Measurements from ENCODE around the gene GNG11.

GNG11 gene

DNA sequence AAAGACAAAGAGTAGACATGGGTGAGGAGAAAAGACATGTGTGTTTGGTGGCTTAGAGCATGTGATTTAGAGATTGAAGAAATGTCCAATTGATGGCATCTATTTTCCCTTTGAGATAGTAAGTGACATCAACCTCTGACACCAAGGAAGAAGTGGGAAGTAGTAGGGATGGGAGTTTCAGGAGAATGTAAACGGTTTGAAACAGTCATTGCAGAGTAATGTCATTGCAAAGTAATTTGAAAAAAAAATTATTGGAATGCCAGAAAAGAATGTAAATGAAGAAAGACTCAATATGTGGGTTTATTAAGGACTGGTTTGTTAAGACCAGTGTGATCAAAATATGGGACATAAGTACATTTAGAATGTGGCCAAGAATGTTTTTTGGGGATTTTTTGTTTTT is 26.6 kb downstream of the GNG11 start:
- no peak for DNase-seq (ENCODE audit: low read depth)

DNA sequence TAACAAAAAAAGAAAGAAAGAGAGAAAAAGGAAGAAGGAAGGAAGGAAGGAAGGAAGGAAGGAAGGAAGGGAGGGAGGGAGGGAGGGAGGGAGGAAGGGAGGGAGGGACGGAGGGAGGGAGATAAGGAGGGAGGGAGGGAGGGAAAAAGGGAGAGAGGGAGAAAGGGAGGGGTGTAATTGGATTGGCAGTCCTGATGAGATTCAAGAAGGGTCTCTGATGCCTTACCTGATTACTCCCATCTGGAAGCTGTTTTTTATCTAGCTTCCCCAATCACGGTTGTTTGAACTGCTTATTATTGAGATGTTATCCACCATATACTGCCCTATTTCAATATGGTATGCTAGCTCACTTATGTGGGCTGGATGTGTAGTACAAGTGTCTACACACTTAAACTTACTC is 27.3 kb downstream of the GNG11 start:
- no peak for DNase-seq (ENCODE audit: low read depth)

DNA sequence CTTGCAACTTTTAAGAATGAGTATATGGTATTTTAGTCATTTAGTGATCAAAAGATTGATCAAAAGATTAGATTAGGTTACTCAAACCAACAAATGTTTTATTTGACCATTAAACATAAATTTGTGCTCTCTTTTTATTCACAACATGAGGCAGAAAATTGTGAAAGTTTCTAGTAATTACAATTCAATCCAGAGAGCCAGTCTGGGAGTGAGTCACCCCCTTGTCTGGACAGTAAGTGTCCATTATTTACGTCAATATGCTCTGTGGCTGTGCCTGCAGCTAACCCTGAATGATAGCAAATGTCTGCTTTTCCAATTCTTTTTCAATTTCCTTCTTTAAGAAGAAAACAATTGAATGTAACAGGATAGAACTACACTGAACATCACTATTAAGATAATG is 27.9 kb downstream of the GNG11 start:
- no peak for DNase-seq (ENCODE audit: low read depth)

DNA sequence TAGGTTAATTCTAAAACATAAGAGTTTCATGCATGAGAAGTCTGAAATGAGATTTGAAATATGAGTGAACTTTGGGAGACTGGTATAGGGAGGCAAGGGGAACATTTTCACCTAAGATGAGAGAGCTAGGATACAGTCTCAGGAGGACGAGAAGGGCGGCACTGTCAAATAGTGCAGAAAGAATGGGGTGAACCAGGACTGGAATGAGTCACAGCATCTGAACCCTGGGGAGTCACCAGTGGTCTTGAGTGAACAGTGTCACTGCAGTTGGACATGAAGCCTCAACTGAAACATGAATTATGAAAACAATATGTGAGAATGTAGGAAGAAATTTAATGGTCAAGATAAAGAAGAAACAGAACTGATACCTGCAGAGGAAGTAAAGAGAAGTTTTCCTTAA is 33.8 kb downstream of the GNG11 start:
- no peak for DNase-seq (ENCODE audit: low read depth)

DNA sequence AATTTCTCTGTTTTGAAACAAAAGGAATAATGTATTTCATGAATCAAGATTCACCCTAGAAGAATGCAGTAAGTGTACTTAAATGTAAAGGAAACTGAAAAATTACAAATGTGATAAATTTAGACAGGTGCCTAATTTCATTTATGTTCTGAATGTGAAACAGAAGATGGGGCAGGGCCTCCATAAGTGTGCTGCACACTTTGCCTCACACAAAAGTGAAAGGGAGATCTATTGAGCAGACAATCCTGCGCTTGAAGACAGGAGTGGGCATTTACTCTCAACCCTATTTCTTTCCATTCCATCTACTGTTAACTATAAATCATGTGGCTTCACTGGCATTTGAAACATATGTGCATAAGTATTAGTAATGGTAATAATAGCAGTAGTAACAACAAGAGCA is 36.2 kb downstream of the GNG11 start:
- DNase-seq (ENCODE audit: low read depth) = no peak

DNA sequence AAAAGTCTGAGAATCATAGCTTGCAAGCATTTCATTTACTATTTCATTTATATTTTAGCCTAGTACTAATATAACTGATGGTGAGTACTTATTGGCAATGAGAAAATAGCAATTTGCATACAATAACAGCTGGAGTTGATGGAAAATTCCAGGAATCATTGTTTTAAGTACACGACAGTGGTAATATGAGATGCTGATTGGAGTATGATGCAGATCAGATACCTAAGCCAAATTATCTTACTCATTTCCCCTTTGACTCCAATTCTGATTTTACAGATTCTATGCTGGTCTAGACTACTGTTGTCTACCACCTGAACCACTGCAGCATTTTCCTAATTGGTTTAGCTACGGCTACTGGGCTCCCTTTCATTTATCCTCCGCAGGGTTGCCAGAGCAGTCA is 36.7 kb downstream of the GNG11 start:
- DNase-seq (ENCODE audit: low read depth) = no peak

DNA sequence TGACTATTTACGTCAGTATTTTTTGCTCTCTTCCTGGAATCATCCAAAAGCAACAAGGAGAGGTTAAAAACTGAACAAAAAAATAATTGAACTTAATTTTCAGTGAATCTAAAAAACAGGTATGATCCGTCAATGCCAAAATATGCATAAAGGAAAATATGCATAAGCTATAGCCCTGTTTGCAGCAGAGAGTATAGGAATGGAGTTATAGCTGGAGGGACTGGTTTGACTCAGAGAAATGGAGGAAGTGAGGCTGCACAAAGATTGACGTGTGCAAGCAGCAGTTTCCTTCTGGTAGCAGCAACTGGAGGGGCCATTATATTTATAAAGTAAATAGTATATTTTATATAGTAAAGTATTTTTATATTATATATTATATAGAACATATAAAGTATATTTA is 37.1 kb downstream of the GNG11 start:
- no peak for DNase-seq (ENCODE audit: low read depth)

DNA sequence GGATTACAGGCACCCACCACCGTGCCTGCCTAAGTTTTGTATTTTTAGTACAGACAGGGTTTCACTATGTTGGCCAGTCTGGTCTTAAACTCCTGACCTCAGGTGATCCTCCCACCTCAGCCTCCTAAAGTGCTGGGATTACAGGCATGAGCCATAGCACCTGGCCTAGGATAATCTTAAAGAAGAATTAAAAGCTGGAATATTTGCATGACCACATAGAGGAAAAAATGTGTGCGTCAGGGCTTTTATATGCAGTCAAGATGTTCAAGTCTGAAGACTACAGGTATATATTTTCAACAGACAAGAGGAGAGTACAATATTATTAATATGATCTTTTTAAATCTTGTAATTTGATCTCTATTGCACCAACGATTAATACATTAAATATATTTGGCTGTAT is 39.5 kb downstream of the GNG11 start:
- DNase-seq (ENCODE audit: low read depth) = no peak

DNA sequence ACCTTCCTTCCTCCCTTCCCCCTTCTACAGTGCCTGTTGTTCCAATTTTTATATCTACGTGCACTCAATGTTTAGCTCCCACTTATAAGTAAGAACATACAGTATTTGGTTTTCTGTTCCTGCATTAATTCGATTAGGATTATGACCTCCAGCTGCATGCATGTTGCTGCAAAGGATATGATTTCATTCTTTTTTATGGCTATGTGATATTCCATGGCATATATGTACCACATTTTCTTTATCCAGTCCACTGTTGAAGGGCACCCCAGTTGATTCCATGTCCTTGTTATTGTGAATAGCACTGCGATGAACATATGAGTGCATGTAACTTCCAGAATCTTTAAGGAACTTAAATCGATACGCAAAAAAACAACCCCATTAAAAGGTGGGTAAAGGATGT is 42.7 kb downstream of the GNG11 start:
- DNase-seq (ENCODE audit: low read depth) = no peak

DNA sequence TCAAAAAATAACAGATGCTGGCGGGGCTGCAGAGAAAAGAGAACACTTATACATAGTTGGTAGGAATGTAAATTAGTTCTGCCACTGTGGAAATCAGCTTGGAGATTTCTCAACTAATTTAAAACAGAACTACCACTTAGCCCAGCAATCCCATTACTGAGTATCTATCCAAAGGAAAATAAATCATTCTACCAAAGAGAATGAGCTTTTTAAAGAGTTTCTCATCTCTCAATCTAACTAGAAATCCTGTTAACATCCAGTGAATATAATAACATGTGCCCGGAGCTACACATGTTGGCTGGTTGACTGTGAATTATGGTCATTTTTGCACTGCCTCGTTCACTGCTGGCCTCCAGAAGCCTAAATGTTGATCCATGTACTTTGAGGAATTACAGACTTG is 43.3 kb downstream of the GNG11 start:
- DNase-seq (ENCODE audit: low read depth) = no peak

DNA sequence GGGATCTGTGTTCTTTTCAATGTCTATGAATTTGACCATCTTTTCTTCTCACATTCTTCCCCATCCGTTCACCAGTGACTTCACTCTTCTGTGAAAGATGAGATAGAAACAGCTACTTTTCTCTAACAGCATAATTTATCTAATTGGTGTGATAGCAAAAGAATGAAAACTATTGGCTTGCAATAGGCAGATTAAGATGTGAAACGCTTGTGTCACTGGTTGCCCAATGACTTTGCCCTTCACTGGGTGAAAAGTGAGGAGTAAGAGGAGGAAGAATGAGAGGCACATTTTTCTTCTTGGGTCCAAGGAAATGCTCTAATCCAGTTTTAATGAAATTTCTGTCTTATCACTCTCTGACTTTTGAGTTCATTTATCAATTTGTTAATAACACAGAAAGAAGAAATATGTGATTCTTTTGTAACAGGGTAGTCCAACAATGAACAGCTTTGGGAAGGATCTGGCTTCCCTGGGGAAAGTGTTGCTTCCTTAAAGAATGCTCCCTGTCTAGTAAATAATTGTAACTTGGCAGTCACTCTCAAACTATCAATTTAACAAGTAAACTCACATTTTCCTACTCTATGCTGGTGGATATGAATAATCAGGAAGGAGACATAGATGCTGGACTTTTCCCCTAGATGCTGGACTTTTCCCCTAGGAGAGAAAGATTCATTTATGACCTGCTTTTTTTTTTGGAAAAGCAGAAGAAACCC is 47.5 kb downstream of the GNG11 start:
- no peak for DNase-seq (ENCODE audit: low read depth)

DNA sequence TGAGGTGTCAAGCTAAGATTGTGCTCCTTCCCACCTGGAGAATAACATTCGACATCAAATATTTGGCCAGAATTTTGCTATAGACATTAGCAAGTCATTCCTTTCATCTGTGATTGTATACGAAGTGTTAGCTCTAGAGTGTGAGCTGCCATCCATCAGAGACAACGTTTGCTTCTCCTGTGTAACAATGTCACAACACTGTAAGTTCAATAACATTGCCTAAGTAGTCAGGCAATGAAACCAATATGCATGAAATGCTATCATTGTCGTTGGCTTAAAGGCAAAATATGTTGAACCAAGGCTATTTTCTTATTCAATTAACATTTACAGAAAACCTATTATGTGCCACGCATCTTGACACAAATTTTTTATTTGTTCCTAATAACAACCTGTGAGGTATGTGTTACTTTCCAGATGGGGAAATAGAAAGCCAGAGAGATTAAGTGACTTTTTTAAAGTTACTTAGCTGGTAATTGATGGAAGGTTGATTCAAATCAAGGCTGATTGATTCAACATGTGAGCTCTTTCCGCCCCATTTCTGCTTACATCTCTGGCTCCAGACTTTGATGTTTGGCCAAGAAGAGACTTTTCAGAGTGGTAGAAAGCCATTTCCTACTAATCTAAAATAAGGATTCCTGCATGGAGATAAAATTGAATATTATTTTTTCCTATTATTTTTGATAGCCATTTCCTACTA is 50.6 kb downstream of the GNG11 start:
- DNase-seq (ENCODE audit: low read depth) = no peak

DNA sequence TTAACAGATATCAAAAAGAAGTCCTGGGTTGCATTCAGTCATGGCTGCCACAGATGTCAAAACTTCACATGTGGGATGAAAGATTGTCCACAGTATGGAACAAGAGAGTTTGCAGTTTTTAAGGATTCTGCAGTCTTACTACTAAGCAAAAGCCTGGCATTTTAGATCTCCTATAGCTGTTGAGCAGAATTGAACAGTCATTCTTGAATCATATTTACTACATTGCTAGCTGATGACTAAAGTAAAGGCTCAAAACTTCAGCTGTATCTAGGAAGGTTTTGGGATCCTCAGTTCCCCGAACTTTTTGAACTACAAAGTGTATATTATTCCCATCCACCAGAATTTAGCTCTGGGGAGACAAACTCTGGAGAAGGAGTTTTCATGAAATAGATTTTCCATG is 51.6 kb downstream of the GNG11 start:
- DNase-seq (ENCODE audit: low read depth) = no peak

DNA sequence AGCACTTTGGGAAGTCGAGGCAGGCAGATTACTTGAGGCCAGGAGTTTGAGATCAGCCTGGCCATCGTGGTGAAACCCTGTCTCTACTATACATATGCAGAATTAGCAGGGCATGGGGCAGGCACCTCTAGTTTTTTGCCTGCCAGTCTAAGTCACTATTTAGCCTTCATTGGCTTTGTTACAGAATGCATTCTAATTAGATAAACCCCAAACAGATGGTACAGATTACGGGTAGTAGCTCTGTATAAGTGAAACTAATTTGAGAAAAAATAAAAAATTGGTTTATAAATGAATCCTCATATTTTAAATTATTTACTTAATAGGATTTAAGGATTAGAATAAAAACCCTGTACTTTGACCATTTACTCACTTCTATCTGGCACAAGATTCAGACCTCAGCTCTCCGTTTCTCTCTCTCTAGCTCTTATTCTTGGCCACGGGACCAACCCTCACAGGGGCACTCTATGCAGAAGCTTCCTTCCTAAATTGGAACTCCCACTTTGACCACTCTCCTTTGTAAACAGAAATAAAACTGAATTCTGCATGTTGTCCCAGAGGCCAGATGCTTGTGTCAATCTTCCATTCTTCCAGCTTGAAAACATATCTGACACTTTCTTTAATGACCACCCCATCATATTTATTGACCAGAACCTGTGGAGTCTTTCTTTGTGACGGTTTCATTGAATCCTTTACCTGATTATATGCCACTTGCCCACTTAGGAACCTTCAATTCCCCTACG is 55.8 kb downstream of the GNG11 start:
- DNase-seq (ENCODE audit: low read depth) = no peak

All from stimulated activated CD8-positive, alpha-beta memory T cell treated with anti-CD3 and anti-CD28 coated beads, Interleukin-12 subunit alpha, Interleukin-12 subunit beta, amount 100 ng/mL, for 4 hours (primary cell).